GM12878 (cell line): ENCODE data around the gene ZNF397.

Source experiments
- CBX5 ChIP-seq: sonication (generic); IDR thresholded peaks from 2 replicates; pipeline ENCODE4 v1.6.1; 2016; ENCODE audit warnings: low read depth, moderate library complexity, mild to moderate bottlenecking, inconsistent platforms
- CEBPB ChIP-seq, 2 experiments: fragments of 150-350 bp in 1 of 2; IDR thresholded peaks; 2 replicates each; pipeline ENCODE4 v1.6.1; 2012 to 2014; ENCODE audit warnings: low read depth in 2 of 2, low read length in 2 of 2, borderline replicate concordance in 1 of 2, inconsistent platforms in 1 of 2
- CEBPZ ChIP-seq: fragments of 150-350 bp; IDR thresholded peaks from 2 replicates; pipeline ENCODE4 v1.6.1; 2016; ENCODE audit warnings: low read depth, low read length
- CREB1 ChIP-seq: IDR thresholded peaks from 2 replicates; pipeline ENCODE4 v1.6.1; 2012; ENCODE audit warnings: low read depth, mild to moderate bottlenecking, inconsistent platforms
- CTCF ChIP-seq, 3 experiments: IDR thresholded peaks in 2 of 3; conservative IDR thresholded peaks in 1 of 3; 2 replicates each; pipeline ENCODE4 v1.5.1; 2011; ENCODE audit warnings: low read depth in 3 of 3, low read length in 3 of 3, mild to moderate bottlenecking in 3 of 3, control low read depth in 2 of 3, moderate library complexity in 2 of 3, inconsistent platforms in 1 of 3, mixed read lengths in 1 of 3; ENCODE audit not compliant: control insufficient read depth in 2 of 3, insufficient read depth in 1 of 3; ENCODE audit errors: extremely low read depth in 1 of 3
- MAX ChIP-seq: IDR thresholded peaks from 2 replicates; pipeline ENCODE4 v1.6.1; 2012; ENCODE audit warnings: low read depth, low read length, improper control_type of control experiment
- NFXL1 ChIP-seq: fragments of 450-650 bp; IDR thresholded peaks from 2 replicates; pipeline ENCODE4 v1.6.1; 2017; ENCODE audit warnings: antibody characterized with exemption, mild to moderate bottlenecking, borderline replicate concordance
- SMARCA5 ChIP-seq: fragments of 450-650 bp; IDR thresholded peaks from 2 replicates; pipeline ENCODE4 v1.6.1; 2017; ENCODE audit warnings: mild to moderate bottlenecking
- ZBTB40 ChIP-seq: fragments of 450-650 bp; IDR thresholded peaks from 2 replicates; pipeline ENCODE4 v1.6.1; 2016; ENCODE audit warnings: mild to moderate bottlenecking, moderate library complexity, borderline replicate concordance
- TF ChIP-seq, protein P1 (sequence below): fragments of 450-650 bp; IDR thresholded peaks from 2 replicates; pipeline ENCODE4 v1.6.1; 2017; ENCODE audit warnings: mild to moderate bottlenecking, moderate library complexity

- TF ChIP-seq CTCF (IDR thresholded peaks at IDR 0.05 in 2 of 3, conservative IDR thresholded peaks at IDR 0.05 in 1 of 3; ENCODE audit: control insufficient read depth in 2 of 3, extremely low read depth in 1 of 3, insufficient read depth in 1 of 3, low read depth in 3 of 3, low read length in 3 of 3) (no peak), CBX5 (no peak), CREB1 (no peak), NFXL1 (no peak), SMARCA5 (no peak), ZBTB40 (no peak), CEBPB (IDR thresholded peaks at IDR 0.05; ENCODE audit: borderline replicate concordance in 1 of 2, low read depth in 2 of 2, low read length in 2 of 2) (no peak), CEBPZ (no peak), MAX (no peak)
- TF ChIP-seq, protein P1, sequence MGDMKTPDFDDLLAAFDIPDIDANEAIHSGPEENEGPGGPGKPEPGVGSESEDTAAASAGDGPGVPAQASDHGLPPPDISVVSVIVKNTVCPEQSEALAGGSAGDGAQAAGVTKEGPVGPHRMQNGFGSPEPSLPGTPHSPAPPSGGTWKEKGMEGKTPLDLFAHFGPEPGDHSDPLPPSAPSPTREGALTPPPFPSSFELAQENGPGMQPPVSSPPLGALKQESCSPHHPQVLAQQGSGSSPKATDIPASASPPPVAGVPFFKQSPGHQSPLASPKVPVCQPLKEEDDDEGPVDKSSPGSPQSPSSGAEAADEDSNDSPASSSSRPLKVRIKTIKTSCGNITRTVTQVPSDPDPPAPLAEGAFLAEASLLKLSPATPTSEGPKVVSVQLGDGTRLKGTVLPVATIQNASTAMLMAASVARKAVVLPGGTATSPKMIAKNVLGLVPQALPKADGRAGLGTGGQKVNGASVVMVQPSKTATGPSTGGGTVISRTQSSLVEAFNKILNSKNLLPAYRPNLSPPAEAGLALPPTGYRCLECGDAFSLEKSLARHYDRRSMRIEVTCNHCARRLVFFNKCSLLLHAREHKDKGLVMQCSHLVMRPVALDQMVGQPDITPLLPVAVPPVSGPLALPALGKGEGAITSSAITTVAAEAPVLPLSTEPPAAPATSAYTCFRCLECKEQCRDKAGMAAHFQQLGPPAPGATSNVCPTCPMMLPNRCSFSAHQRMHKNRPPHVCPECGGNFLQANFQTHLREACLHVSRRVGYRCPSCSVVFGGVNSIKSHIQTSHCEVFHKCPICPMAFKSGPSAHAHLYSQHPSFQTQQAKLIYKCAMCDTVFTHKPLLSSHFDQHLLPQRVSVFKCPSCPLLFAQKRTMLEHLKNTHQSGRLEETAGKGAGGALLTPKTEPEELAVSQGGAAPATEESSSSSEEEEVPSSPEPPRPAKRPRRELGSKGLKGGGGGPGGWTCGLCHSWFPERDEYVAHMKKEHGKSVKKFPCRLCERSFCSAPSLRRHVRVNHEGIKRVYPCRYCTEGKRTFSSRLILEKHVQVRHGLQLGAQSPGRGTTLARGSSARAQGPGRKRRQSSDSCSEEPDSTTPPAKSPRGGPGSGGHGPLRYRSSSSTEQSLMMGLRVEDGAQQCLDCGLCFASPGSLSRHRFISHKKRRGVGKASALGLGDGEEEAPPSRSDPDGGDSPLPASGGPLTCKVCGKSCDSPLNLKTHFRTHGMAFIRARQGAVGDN, result no peak
Measured at GRCh38 chr18:35223797-35224196, 17.0 kb upstream of the ZNF397 start.
